ENCODE results near the gene MICAL2. TPM values are rescaled to one million over a fixed set of nuclear protein-coding genes. Genes with fewer than 3 reads are reported as not detected.

MICAL2 gene
- total RNA-seq, 1 experiment from 2014 or later = 37.4 TPM

- TF ChIP-seq TCF7L2 (IDR thresholded peaks at IDR 0.05; ENCODE audit: borderline replicate concordance, extremely low read depth, insufficient read depth, insufficient read length) (no peak), EGR1 (IDR thresholded peaks at IDR 0.05; ENCODE audit: low read depth) (no peak), EZH2phosphoT487 (IDR thresholded peaks at IDR 0.05; ENCODE audit: borderline replicate concordance) (no peak), ATF3 (IDR thresholded peaks at IDR 0.05) (no peak), POLR2A (IDR thresholded peaks at IDR 0.05; ENCODE audit: borderline replicate concordance, extremely low read depth, insufficient read depth, insufficient read length) (no peak), CEBPB (IDR thresholded peaks at IDR 0.05; ENCODE audit: low read depth) (no peak)
Observed at GRCh38 chr11:12285106-12285505, 174.7 kb downstream of the MICAL2 start (continued).

DNA sequence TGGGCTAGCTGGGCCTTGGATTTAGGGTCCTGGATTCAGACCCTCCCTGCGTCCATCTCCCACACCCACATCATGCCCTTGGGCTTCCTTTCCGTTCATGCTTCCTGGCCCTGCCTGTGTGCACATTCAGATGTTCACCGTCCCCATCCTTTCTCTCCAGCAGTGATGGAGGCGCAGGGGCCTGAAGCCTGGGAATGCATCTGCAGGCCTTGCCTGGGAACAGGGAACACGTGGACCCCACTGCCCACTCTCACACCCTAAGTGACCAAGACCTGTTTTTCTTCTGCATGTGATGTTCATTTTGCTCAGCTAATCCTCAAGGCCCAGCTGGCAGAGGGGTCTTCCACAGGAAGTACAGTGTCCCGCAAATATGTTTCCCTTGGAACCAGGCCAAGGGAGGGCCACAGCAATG, 175.4 kb downstream of the MICAL2 start:
- Histone ChIP-seq H3K79me2 (ENCODE audit: insufficient read depth, low read length) (no peaks in the 10 kb centered on the region), H3K4me2 (ENCODE audit: low read length) (0 out of 2 replicates have a peak overlapping the region, but pooled peaks have one; percentile 81), H3K9me2 (ENCODE audit: insufficient read depth) (no peaks in the 10 kb centered on the region), H3K4me1 (ENCODE audit: control insufficient read depth in 1 of 2, insufficient read depth in 2 of 2, low read length in 2 of 2) (peaks cover 25 to 47% of the 10 kb centered on the region in 2 experiments), H4K20me1 (ENCODE audit: insufficient read depth) (no peaks in the 10 kb centered on the region), H2AFZ (ENCODE audit: low read depth, low read length, poor library complexity, severe bottlenecking) (no peak overlapping the region), H3K9me3 (ENCODE audit: control insufficient read depth in 1 of 2, insufficient read depth in 1 of 2, low read depth in 1 of 2, low read length in 2 of 2) (no peaks in the 10 kb centered on the region), H3K27me3 (ENCODE audit: insufficient read depth, low read length) (no peaks in the 10 kb centered on the region), H3K4me3 (replicated peaks in 1 of 2; ENCODE audit: low read depth in 1 of 2, low read length in 2 of 2) (no peak overlapping the region), H3K27ac (ENCODE audit: low read depth, low read length) (no peak overlapping the region), H3K36me3 (ENCODE audit: control insufficient read depth in 1 of 2, insufficient read depth in 2 of 2, low read length in 2 of 2) (no peaks in the 10 kb centered on the region), H3K9ac (ENCODE audit: low read length) (no peak overlapping the region)
- no TSS peak for BruUV-seq (replicated peaks)
- intact Hi-C loops (cut with micrococcal nuclease) = loop anchor here (2.0 kb wide), 2 partner anchors 609 to 677 kb away; no protein-coding TSS in a partner anchor
- DNase-seq (ENCODE audit: low read depth, low spot score) (no peak), ATAC-seq (no peak)
- POLR2A ChIA-PET = no interaction called here
- RAD21 ChIA-PET (ENCODE audit: low non-redundant PET in 1 of 2, low total read pairs in 2 of 2, uncharacterized antibody in 2 of 2, unreplicated experiment in 2 of 2) = no interaction called here
- CTCF ChIA-PET = interaction anchor here (1.6 to 1.9 kb wide), 2 partner anchors 234 to 239 kb away, joined by 4 to 12 read pairs; no protein-coding TSS in a partner anchor
- TF ChIP-seq SP1 (IDR thresholded peaks at IDR 0.05; ENCODE audit: low read depth) (no peak), EZH2 (IDR thresholded peaks at IDR 0.05) (no peak), ATF3 (IDR thresholded peaks at IDR 0.05) (no peak), ELF1 (IDR thresholded peaks at IDR 0.05; ENCODE audit: borderline replicate concordance, low read depth) (no peak), CTCF (IDR thresholded peaks at IDR 0.05 in 2 of 3, conservative IDR thresholded peaks at IDR 0.05 in 1 of 3; ENCODE audit: borderline replicate concordance in 1 of 3, insufficient read depth in 1 of 3, low read depth in 2 of 3, low read length in 2 of 3) (no peak), FOSL1 (IDR thresholded peaks at IDR 0.05; ENCODE audit: low read depth) (no peak), POLR2A (IDR thresholded peaks at IDR 0.05; ENCODE audit: borderline replicate concordance, extremely low read depth, insufficient read depth, insufficient read length) (no peak), EZH2phosphoT487 (IDR thresholded peaks at IDR 0.05; ENCODE audit: borderline replicate concordance) (no peak), ZBTB33 (IDR thresholded peaks at IDR 0.05; ENCODE audit: extremely low read depth, insufficient replicate concordance, low read length) (no peak), EGR1 (IDR thresholded peaks at IDR 0.05; ENCODE audit: low read depth) (no peak), CEBPB (IDR thresholded peaks at IDR 0.05; ENCODE audit: low read depth) (no peak), YY1 (IDR thresholded peaks at IDR 0.05; ENCODE audit: extremely low read depth, insufficient replicate concordance, low read depth, low read length) (no peak), JUND (IDR thresholded peaks at IDR 0.05) (no peak)
- TF ChIP-seq, protein P1, sequence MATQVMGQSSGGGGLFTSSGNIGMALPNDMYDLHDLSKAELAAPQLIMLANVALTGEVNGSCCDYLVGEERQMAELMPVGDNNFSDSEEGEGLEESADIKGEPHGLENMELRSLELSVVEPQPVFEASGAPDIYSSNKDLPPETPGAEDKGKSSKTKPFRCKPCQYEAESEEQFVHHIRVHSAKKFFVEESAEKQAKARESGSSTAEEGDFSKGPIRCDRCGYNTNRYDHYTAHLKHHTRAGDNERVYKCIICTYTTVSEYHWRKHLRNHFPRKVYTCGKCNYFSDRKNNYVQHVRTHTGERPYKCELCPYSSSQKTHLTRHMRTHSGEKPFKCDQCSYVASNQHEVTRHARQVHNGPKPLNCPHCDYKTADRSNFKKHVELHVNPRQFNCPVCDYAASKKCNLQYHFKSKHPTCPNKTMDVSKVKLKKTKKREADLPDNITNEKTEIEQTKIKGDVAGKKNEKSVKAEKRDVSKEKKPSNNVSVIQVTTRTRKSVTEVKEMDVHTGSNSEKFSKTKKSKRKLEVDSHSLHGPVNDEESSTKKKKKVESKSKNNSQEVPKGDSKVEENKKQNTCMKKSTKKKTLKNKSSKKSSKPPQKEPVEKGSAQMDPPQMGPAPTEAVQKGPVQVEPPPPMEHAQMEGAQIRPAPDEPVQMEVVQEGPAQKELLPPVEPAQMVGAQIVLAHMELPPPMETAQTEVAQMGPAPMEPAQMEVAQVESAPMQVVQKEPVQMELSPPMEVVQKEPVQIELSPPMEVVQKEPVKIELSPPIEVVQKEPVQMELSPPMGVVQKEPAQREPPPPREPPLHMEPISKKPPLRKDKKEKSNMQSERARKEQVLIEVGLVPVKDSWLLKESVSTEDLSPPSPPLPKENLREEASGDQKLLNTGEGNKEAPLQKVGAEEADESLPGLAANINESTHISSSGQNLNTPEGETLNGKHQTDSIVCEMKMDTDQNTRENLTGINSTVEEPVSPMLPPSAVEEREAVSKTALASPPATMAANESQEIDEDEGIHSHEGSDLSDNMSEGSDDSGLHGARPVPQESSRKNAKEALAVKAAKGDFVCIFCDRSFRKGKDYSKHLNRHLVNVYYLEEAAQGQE (IDR thresholded peaks at IDR 0.05; ENCODE audit: low read depth) = no peak
- TF ChIP-seq, protein P2, sequence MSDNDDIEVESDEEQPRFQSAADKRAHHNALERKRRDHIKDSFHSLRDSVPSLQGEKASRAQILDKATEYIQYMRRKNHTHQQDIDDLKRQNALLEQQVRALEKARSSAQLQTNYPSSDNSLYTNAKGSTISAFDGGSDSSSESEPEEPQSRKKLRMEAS (IDR thresholded peaks at IDR 0.05) = no peak

All from HCT116 (cell line).